Spleen (tissue), 7 donors: ENCODE measurements around the gene CACNA1C.
"Not testable (repeated sequence)": the region's sequence is repeated elsewhere in the genome, so short reads cannot be mapped to it uniquely, and the experiment has no call there.

Experiments
- CTCF ChIP-seq, 11 experiments: fragments of 200-600 bp in 7 of 11; fragments of 450-650 bp in 4 of 11; sonication (generic) in 4 of 11; IDR thresholded peaks in 8 of 11; conservative IDR thresholded peaks in 3 of 11; 1 replicate in 7 of 11; 2 replicates in 4 of 11; pipeline versions ENCODE4 v1.4.0 to v1.8.0; 2016 to 2021; ENCODE audit warnings: antibody characterized with exemption in 11 of 11, inconsistent platforms in 4 of 11, mild to moderate bottlenecking in 1 of 11
- POLR2AphosphoS5 ChIP-seq, 3 donors: sonication (generic); formaldehyde crosslinking; IDR thresholded peaks; one replicate each; pipeline ENCODE4 v1.5.1; 2017; ENCODE audit warnings: antibody characterized with exemption in 3 of 3
- donor health status: DM: no; HTN: no; CAD: no; lungs with moderate emphysema.
- donor health status: DM: no; HTN: no; CAD: no.
- donor health status: DM: no; HTN: no; CAD: no.

- TF ChIP-seq CTCF (IDR thresholded peaks at IDR 0.05 in 8 of 11, conservative IDR thresholded peaks at IDR 0.05 in 3 of 11); POLR2AphosphoS5 (IDR thresholded peaks at IDR 0.05): not testable (repeated sequence)
Observed at GRCh38 chr12:2491349-2491748, 438.6 kb downstream of the CACNA1C start.
